Measurements from ENCODE around the gene UNKL.

The UNKL gene

GRCh38 chr16:1451702-1452392, 37.3 kb upstream of the UNKL start:
- DNase-seq (ENCODE audit: low spot score): no peak
- TF ChIP-seq CTCF (IDR thresholded peaks at IDR 0.05; ENCODE audit: extremely low read depth, missing control alignments): no peak

- TF ChIP-seq CTCF (IDR thresholded peaks at IDR 0.05; ENCODE audit: extremely low read depth, missing control alignments): no peak
- DNase-seq (ENCODE audit: low spot score): no peak
Observed at GRCh38 chr16:1450841-1451240, 36.3 kb upstream of the UNKL start.

GRCh38 chr16:1450218-1450617, 35.7 kb upstream of the UNKL start:
- DNase-seq (ENCODE audit: low spot score): no peak
- no peak for TF ChIP-seq CTCF (IDR thresholded peaks at IDR 0.05; ENCODE audit: extremely low read depth, missing control alignments)

GRCh38 chr16:1449201-1449788, 34.8 kb upstream of the UNKL start:
- no peak for DNase-seq (ENCODE audit: low spot score)
- no peak for TF ChIP-seq CTCF (IDR thresholded peaks at IDR 0.05; ENCODE audit: extremely low read depth, missing control alignments)

- DNase-seq (ENCODE audit: low spot score): no peak
- no peak for TF ChIP-seq CTCF (IDR thresholded peaks at IDR 0.05; ENCODE audit: extremely low read depth, missing control alignments)
Observed at GRCh38 chr16:1448536-1449116, 34.1 kb upstream of the UNKL start.

GRCh38 chr16:1447965-1448364, 33.5 kb upstream of the UNKL start:
- no peak for TF ChIP-seq CTCF (IDR thresholded peaks at IDR 0.05; ENCODE audit: extremely low read depth, missing control alignments)
- no peak for DNase-seq (ENCODE audit: low spot score)

GRCh38 chr16:1446296-1447080, 32.0 kb upstream of the UNKL start:
- no peak for TF ChIP-seq CTCF (IDR thresholded peaks at IDR 0.05; ENCODE audit: extremely low read depth, missing control alignments)
- no peak for DNase-seq (ENCODE audit: low spot score)
